ENCODE data around the gene CNOT11.

- TF ChIP-seq CTCF (IDR thresholded peaks at IDR 0.05) (no peak), POLR2A (IDR thresholded peaks at IDR 0.05) (no peak), EP300 (IDR thresholded peaks at IDR 0.05) (no peak)
Observed at GRCh38 chr2:101307503-101307902, 54.8 kb downstream of the CNOT11 start.

Data from ovary (tissue), 3 donors.